ENCODE data around the gene GNB2. TPM values are rescaled to one million over a fixed set of nuclear protein-coding genes. Genes with fewer than 3 reads are reported as not detected.

Gene GNB2
- total and polyA plus RNA-seq, 8 donors, result 151 to 273 (median 200) TPM

DNA sequence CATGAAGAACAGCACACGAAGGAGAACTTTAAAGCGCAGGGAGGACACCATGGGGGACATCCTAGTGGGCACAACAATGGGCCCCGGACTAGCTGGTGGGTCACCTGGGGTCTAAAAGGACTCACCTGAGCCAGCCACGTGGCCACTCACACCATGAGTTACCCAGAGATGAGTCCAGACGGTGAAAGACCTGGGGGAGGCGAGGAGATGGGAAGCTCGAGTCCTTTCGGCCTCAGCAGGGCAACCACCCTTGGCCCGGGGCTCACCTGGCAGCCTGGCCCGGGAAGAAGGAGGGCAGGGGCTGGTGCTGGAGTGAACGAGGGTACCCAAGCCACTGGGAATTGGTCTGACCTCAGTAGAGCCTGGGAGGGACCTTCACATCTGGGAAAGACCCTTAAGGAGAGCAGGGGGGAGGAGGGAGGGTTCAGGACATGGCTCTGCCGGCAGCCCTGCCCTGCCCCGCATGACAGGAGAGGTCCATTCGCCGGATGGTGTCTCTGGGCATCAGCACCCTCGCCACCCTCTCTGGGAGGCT lies 14.9 kb downstream of the GNB2 start:
- H3K27ac ChIP-seq, result no peak overlapping the region
- intact Hi-C loops (cut with DNase I), result loop anchor here in 1 of 2 donors (10.0 kb wide), 1 partner anchor 214 kb away; the partner anchor contains the start of gene TSC22D4

DNA sequence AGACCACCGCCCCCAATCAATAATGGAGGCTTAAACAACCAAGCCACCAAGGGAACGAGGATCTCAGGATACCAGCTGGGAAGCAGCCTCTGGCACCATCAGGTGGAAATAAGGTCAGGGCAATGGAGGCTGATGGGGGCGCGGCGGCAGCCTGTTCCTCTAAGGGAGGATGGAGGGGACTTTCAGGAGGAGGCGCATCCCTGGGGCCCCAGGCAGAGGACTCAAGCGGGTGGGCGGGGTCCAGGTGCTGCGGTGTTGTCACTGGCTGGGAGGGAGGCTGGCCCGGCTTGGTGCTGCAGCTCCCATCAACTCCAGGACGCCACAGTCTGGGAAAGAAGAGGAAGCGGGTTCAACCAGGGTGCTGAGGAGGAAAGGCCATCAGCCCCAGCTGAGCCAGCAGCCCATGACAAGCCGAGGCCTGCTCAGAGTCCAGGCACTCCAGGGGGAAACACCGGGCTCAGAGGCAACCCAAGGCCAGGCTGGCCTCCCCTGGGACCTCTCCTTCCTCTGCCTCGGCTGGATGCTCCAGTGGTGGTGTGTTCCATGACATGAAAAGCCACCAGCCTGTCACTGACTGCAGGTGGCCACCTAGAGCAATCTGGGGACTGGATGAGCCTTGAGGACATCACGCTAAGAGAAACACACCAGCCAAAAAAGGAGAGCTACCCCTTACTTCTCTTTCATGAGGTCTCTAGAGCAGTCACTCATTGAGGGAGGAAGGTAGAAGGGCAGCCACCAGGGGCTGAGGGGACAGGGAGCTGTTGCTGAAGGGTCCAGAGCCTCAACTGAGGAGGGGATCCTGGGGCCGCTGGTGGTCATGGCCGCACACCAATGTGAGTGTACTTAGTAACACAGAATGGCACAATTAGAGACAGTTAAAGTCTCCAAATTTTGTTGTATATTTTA lies 15.9 kb downstream of the GNB2 start:
- Histone ChIP-seq H3K27me3 (no peaks in the 10 kb centered on the region), H3K36me3 (peaks cover 0 to 48% of the 10 kb centered on the region in 2 donors), H3K4me3 (no peak overlapping the region), H3K4me1 (peaks cover 20 to 29% of the 10 kb centered on the region in 2 donors), H3K9me3 (no peaks in the 10 kb centered on the region), H3K27ac (no peak overlapping the region)
- DNase-seq (peak in 1 of 4 donors; percentile 77), ATAC-seq (no peak)
- TF ChIP-seq, protein P1, sequence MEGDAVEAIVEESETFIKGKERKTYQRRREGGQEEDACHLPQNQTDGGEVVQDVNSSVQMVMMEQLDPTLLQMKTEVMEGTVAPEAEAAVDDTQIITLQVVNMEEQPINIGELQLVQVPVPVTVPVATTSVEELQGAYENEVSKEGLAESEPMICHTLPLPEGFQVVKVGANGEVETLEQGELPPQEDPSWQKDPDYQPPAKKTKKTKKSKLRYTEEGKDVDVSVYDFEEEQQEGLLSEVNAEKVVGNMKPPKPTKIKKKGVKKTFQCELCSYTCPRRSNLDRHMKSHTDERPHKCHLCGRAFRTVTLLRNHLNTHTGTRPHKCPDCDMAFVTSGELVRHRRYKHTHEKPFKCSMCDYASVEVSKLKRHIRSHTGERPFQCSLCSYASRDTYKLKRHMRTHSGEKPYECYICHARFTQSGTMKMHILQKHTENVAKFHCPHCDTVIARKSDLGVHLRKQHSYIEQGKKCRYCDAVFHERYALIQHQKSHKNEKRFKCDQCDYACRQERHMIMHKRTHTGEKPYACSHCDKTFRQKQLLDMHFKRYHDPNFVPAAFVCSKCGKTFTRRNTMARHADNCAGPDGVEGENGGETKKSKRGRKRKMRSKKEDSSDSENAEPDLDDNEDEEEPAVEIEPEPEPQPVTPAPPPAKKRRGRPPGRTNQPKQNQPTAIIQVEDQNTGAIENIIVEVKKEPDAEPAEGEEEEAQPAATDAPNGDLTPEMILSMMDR (IDR thresholded peaks at IDR 0.05), result no peak
- intact Hi-C loops (cut with DNase I), result loop anchor here in 1 of 2 donors (5.0 to 10.0 kb wide), 2 partner anchors 122 to 215 kb away; partner anchors contain the start of gene TSC22D4

More for the DNA sequence above, 14.9 kb downstream of the GNB2 start:
- H3K9me3 ChIP-seq, result no peaks in the 10 kb centered on the region
- TF ChIP-seq, protein P1 (IDR thresholded peaks at IDR 0.05), result no peak
- peaks cover 0 to 59% of the 10 kb centered on the region in 2 donors for H3K36me3 ChIP-seq
- H3K4me1 ChIP-seq, result peaks cover 20 to 27% of the 10 kb centered on the region in 2 donors
- no peaks in the 10 kb centered on the region for H3K27me3 ChIP-seq
- DNase-seq (peak in 1 of 4 donors; percentile 52), ATAC-seq (no peak)
- no peak overlapping the region for H3K4me3 ChIP-seq

DNA sequence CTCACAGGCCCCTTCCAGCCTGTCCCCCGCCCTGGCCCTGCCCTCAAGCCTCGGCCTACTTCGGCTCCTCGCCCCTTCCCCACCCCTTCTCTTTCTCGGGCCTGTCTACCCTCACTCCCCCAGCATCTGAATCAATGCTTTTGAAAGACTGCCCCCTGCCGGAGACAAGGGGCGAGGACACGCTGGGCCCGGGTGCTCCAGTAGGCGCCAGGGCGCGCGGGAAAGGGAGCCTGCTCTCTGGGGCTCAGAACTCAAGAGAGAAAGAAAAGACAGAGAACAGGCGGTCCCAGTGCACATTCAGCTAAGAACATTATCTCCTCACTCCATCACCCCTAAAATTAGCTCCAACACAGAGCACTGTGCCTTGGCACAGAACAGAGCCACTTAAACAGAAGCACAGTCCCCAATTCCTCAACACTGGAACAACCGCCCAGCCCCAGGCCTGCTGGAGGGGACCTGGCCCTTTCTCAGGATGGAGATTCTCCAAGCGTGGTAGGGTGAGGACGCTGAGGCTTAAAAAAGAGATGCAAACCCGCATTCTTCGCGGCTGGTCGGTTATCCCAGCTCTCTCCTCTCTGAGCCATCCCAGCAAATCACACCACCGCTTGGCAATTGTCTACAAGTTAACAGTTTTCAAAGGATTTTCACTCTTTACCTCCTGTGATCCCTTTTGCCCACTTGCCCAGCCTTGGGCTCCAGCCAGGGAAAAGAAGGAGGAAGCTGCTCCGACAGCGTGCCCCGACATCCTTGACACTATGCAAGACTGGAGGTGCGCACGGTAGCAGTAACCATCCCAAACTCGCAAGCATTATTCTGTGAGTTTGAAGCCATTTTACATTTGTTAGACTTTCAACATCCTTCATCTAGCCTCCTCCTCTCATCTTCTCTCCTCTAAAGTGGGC lies 18.4 kb downstream of the GNB2 start:
- Histone ChIP-seq H3K27me3 (no peaks in the 10 kb centered on the region), H3K4me1 (peaks cover 24 to 35% of the 10 kb centered on the region in 2 donors), H3K36me3 (peaks cover 0 to 24% of the 10 kb centered on the region in 2 donors), H3K27ac (peak overlapping the region in 1 of 2 donors; percentile 8), H3K4me3 (peak overlapping the region in 1 of 2 donors; percentile 93), H3K9me3 (no peaks in the 10 kb centered on the region)
- TF ChIP-seq, protein P1 (IDR thresholded peaks at IDR 0.05), result peak; percentile 83 to 96
- peak; percentile 86 for ATAC-seq
- DNase-seq, result peak; percentile 69 to 94 (median 76)
- intact Hi-C loops (cut with DNase I), result loop anchor here in 1 of 2 donors (5.0 kb wide), 1 partner anchor 125 kb away; no protein-coding TSS in a partner anchor

DNA sequence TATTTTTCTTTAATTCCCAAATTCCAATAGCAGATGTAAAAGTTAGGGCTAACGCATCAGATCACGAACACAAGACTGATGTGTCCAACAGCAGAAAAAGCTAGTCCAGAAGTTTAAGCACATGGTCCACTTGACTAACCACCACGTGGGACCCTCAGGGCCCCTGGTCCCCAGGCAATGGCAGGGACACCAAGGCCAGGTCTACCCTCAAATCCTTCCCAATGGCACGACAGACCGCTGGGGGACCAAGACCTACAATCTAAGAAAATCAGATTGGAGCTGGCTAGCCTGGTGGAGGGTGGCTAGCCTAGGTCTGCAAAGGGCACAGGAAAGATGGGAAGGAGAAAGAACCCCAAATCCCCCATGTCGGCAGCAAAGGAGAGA lies 19.0 kb downstream of the GNB2 start:
- peak in 1 of 4 donors; percentile 18 for DNase-seq
- H3K9me3 ChIP-seq, result no peaks in the 10 kb centered on the region
- peak overlapping the region; percentile 83 to 93 for H3K4me3 ChIP-seq
- TF ChIP-seq, protein P1 (IDR thresholded peaks at IDR 0.05), result no peak
- H3K36me3 ChIP-seq, result peaks cover 0 to 17% of the 10 kb centered on the region in 2 donors
- H3K27me3 ChIP-seq, result no peaks in the 10 kb centered on the region
- H3K27ac ChIP-seq, result no peak overlapping the region
- peaks cover 24 to 35% of the 10 kb centered on the region in 2 donors for H3K4me1 ChIP-seq
- no peak for ATAC-seq
- intact Hi-C loops (cut with DNase I), result loop anchor here in 1 of 2 donors (5.0 kb wide), 1 partner anchor 125 kb away; no protein-coding TSS in a partner anchor

Data from left lung (tissue), 10 donors.